ENCODE data around the gene PPP2R1B.

- no peak for TF ChIP-seq CTCF (IDR thresholded peaks at IDR 0.05)
- no peak for TF ChIP-seq EZH2 (IDR thresholded peaks at IDR 0.05; ENCODE audit: borderline replicate concordance, insufficient read depth, low read depth, low read length, poor library complexity, severe bottlenecking)
Observed at GRCh38 chr11:111707039-111707690, 59.0 kb downstream of the PPP2R1B start.
